Gastroesophageal sphincter (tissue), 4 donors: ENCODE results near the gene ZNF362. TPM values are rescaled to one million over a fixed set of nuclear protein-coding genes. Genes with fewer than 3 reads are reported as not detected.
A peak's percentile ranks its signal among the peaks of the same experiment; 100 is the strongest.

Experiments
- ATAC-seq: fragments of 150-250 bp; one replicate; pipeline ENCODE4 v1.9.1; 2016; ENCODE audit warnings: mild to moderate bottlenecking, moderate library complexity
- H3K27ac ChIP-seq, 4 donors: fragments of 200-600 bp; sonication (generic) in 3 of 4; 1 replicate in 3 of 4; 2 replicates in 1 of 4; pipeline ENCODE4 v1.5.1; 2016 to 2019
- H3K27me3 ChIP-seq: fragments of 200-600 bp; sonication (generic); one replicate; pipeline ENCODE4 v1.5.1; 2019
- H3K36me3 ChIP-seq, 2 donors: fragments of 200-600 bp; sonication (generic); one replicate each; pipeline ENCODE4 v1.5.1; 2019; ENCODE audit warnings: control low read depth in 1 of 2
- H3K4me1 ChIP-seq, 3 donors: fragments of 200-600 bp; sonication (generic); 1 replicate in 2 of 3; 2 replicates in 1 of 3; pipeline ENCODE4 v1.5.1; 2016 to 2019; ENCODE audit warnings: control low read depth in 2 of 3
- H3K4me3 ChIP-seq, 2 donors: fragments of 200-600 bp; sonication (generic); one replicate each; pipeline ENCODE4 v1.5.1; 2019; ENCODE audit warnings: mild to moderate bottlenecking in 1 of 2, moderate library complexity in 1 of 2
- H3K9me3 ChIP-seq, 3 donors: fragments of 200-600 bp; sonication (generic); one replicate each; pipeline ENCODE4 v1.5.1; 2017 to 2019; ENCODE audit warnings: control low read depth in 2 of 3
- CTCF ChIP-seq, 4 experiments: fragments of 200-600 bp in 2 of 4; fragments of 450-650 bp in 2 of 4; sonication (generic) in 1 of 4; IDR thresholded peaks; one replicate each; pipeline ENCODE4 v1.5.1; 2017 to 2019; ENCODE audit warnings: antibody characterized with exemption in 4 of 4, mild to moderate bottlenecking in 2 of 4, moderate library complexity in 2 of 4
- EP300 ChIP-seq: sonication (generic); formaldehyde crosslinking; IDR thresholded peaks from one replicate; pipeline ENCODE4 v1.6.1; 2017; ENCODE audit warnings: antibody characterized with exemption, mild to moderate bottlenecking
- POLR2A ChIP-seq, 2 donors: fragments of 450-650 bp; IDR thresholded peaks; one replicate each; pipeline ENCODE4 v1.6.1; 2017; ENCODE audit warnings: antibody characterized with exemption in 2 of 2, mild to moderate bottlenecking in 2 of 2, moderate library complexity in 1 of 2
- POLR2AphosphoS5 ChIP-seq: sonication (generic); formaldehyde crosslinking; IDR thresholded peaks from one replicate; pipeline ENCODE4 v1.6.1; 2017; ENCODE audit warnings: antibody characterized with exemption
- WGBS, 2 donors: methylation state at CpG; one replicate each; pipeline ENCODE4 v1.1.5; 2018; ENCODE audit warnings: low coverage in 1 of 2; 5-methylcytosine and 5-hydroxymethylcytosine counted together
- total RNA-seq, 4 donors: library from RNA; depleted of rRNA; stranded (reverse); fragments of >200 nt; gene quantifications; one replicate each; pipeline ENCODE4 v1.1.0, GENCODE V29; 2016

The ZNF362 gene
- total RNA-seq, 4 donors from 2014 or later: 14.6 to 29.2 (median 24.1) TPM

- H3K27me3 ChIP-seq: no peaks in the 10 kb centered on the region
- ATAC-seq: no peak
- peaks cover 0 to 66% of the 10 kb centered on the region in 2 donors for H3K36me3 ChIP-seq
- WGBS, 2 donors: 100% methylated on average over 1 of the region's 4 CpGs; no CpG with 5 or more reads in 1 of the 2 donors
- H3K27ac ChIP-seq: peak overlapping the region in 3 of 4 donors; percentile 2 to 52 (median 29)
- H3K4me1 ChIP-seq: peaks cover 0 to 60% (median 14%) of the 10 kb centered on the region in 3 donors
- no peak overlapping the region for H3K4me3 ChIP-seq
- TF ChIP-seq POLR2AphosphoS5: no peak
- TF ChIP-seq EP300: no peak
- no peak for TF ChIP-seq POLR2A (IDR thresholded peaks at IDR 0.05)
- TF ChIP-seq CTCF (IDR thresholded peaks at IDR 0.05): no peak
- no peaks in the 10 kb centered on the region for H3K9me3 ChIP-seq
These were observed 41.8 kb downstream of the ZNF362 start for GRCh38 chr1:33297911-33298622.

- H3K36me3 ChIP-seq: peaks cover 0 to 59% of the 10 kb centered on the region in 2 donors
- H3K27ac ChIP-seq: peak overlapping the region in 3 of 4 donors; percentile 2 to 55 (median 29)
- peak; percentile 60 for ATAC-seq
- 72% methylated on average over 6 of the region's 18 CpGs; no CpG with 5 or more reads in 1 of the 2 donors for WGBS, 2 donors
- no peak for TF ChIP-seq POLR2AphosphoS5
- no peak for TF ChIP-seq EP300
- peak in 3 of 4 experiments; percentile 80 to 89 (median 85) for TF ChIP-seq CTCF (IDR thresholded peaks at IDR 0.05)
- TF ChIP-seq POLR2A (IDR thresholded peaks at IDR 0.05): no peak
- no peak overlapping the region for H3K4me3 ChIP-seq
- H3K27me3 ChIP-seq: no peaks in the 10 kb centered on the region
- peaks cover 0 to 55% (median 14%) of the 10 kb centered on the region in 3 donors for H3K4me1 ChIP-seq
- no peaks in the 10 kb centered on the region for H3K9me3 ChIP-seq
These were observed 42.5 kb downstream of the ZNF362 start for GRCh38 chr1:33298623-33299277.

GRCh38 chr1:33299461-33300155 is 43.3 kb downstream of the ZNF362 start:
- peaks cover 0 to 51% of the 10 kb centered on the region in 2 donors for H3K36me3 ChIP-seq
- ATAC-seq: no peak
- H3K27ac ChIP-seq: peak overlapping the region in 2 of 4 donors; percentile 61 to 64
- no peaks in the 10 kb centered on the region for H3K27me3 ChIP-seq
- H3K4me1 ChIP-seq: peaks cover 0 to 50% (median 14%) of the 10 kb centered on the region in 3 donors
- H3K9me3 ChIP-seq: no peaks in the 10 kb centered on the region
- no peak overlapping the region for H3K4me3 ChIP-seq
- TF ChIP-seq CTCF (IDR thresholded peaks at IDR 0.05) (no peak), EP300 (no peak), POLR2AphosphoS5 (no peak), POLR2A (IDR thresholded peaks at IDR 0.05) (no peak)
- WGBS, 2 donors: 78 to 89% methylated on average over 3 of the region's 15 CpGs

- H3K27ac ChIP-seq: peak overlapping the region in 3 of 4 donors; percentile 51 to 64 (median 61)
- H3K9me3 ChIP-seq: no peaks in the 10 kb centered on the region
- 20% methylated on average over 1 of the region's 5 CpGs; no CpG with 5 or more reads in 1 of the 2 donors for whole genome bisulfite sequencing, 2 donors
- peaks cover 0 to 39% (median 8%) of the 10 kb centered on the region in 3 donors for H3K4me1 ChIP-seq
- TF ChIP-seq POLR2A (IDR thresholded peaks at IDR 0.05): no peak
- TF ChIP-seq POLR2AphosphoS5: peak; percentile 47
- ATAC-seq: peak; percentile 72
- no peaks in the 10 kb centered on the region for H3K27me3 ChIP-seq
- peaks cover 0 to 42% of the 10 kb centered on the region in 2 donors for H3K36me3 ChIP-seq
- no peak overlapping the region for H3K4me3 ChIP-seq
These were observed 44.4 kb downstream of the ZNF362 start for GRCh38 chr1:33300673-33301072.
